Activated CD4-positive, alpha-beta T cell treated with anti-CD3 and anti-CD28 coated beads, Interleukin-2, amount 10 ng/mL, durations not matched to agents 24 days and 14 days (primary cell): ENCODE measurements around the gene SETDB1. TPM values are rescaled to one million over a fixed set of nuclear protein-coding genes. Genes with fewer than 3 reads are reported as not detected.
A peak's percentile ranks its signal among the peaks of the same experiment; 100 is the strongest.

Experiments used
- DNase-seq: peaks from one replicate; pipeline ENCODE4 v3.0.0; 2022
- H3K27ac Mint-ChIP-seq: one replicate; pipeline ENCODE4 v1.8.0; 2022; ENCODE audit warnings: mild to moderate bottlenecking, mixed read lengths
- H3K27me3 Mint-ChIP-seq: one replicate; pipeline ENCODE4 v1.8.0; 2022; ENCODE audit warnings: mixed read lengths
- H3K36me3 Mint-ChIP-seq: one replicate; pipeline ENCODE4 v1.8.0; 2022; ENCODE audit warnings: low read depth, mild to moderate bottlenecking, mixed read lengths
- H3K4me1 Mint-ChIP-seq: one replicate; pipeline ENCODE4 v1.8.0; 2021; ENCODE audit warnings: mixed read lengths
- H3K4me3 Mint-ChIP-seq: one replicate; pipeline ENCODE4 v1.8.0; 2022; ENCODE audit warnings: mild to moderate bottlenecking, moderate library complexity, mixed read lengths
- H3K9me3 Mint-ChIP-seq: one replicate; pipeline ENCODE4 v1.8.0; 2021; ENCODE audit warnings: mixed read lengths
- intact Hi-C: fragments of 100-400 bp; cut with micrococcal nuclease; formaldehyde crosslinking; loops from one replicate; pipeline ENCODE4 v1.15.1; 2023
- total RNA-seq: library from RNA; stranded (reverse); gene quantifications from 2 replicates; pipeline ENCODE4 v1.2.3, GENCODE V29; 2022

The SETDB1 gene
- total RNA-seq, 1 donor from 2014 or later: 62.3 TPM

DNA sequence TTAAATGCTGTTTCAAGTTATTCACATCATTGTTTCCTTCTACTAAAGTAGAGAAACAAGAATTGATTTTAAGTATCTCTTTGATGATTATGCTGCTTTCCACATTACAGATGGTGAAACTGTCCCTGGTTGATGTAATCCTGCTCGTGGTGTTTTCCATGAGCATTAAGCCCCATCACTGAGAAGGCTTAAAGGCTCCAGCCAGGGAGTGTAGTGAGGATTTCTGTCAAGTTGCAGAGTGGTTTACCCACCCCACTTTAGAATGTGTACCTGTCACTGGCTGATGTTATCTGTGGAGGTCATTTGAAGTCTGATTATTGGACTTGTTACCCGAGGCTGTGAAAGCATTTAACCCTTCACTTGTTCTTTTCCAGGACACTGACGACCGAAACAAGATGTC, 35.6 kb downstream of the SETDB1 start:
- no peak for DNase-seq
- no peak overlapping the region for H3K4me3 Mint-ChIP-seq
- intact Hi-C loops: no loop called here
- peaks cover 79% of the 10 kb centered on the region for H3K36me3 Mint-ChIP-seq
- no peak overlapping the region for H3K27ac Mint-ChIP-seq
- no peaks in the 10 kb centered on the region for H3K27me3 Mint-ChIP-seq
- no peaks in the 10 kb centered on the region for H3K9me3 Mint-ChIP-seq
- peaks cover 11% of the 10 kb centered on the region for H3K4me1 Mint-ChIP-seq

DNA sequence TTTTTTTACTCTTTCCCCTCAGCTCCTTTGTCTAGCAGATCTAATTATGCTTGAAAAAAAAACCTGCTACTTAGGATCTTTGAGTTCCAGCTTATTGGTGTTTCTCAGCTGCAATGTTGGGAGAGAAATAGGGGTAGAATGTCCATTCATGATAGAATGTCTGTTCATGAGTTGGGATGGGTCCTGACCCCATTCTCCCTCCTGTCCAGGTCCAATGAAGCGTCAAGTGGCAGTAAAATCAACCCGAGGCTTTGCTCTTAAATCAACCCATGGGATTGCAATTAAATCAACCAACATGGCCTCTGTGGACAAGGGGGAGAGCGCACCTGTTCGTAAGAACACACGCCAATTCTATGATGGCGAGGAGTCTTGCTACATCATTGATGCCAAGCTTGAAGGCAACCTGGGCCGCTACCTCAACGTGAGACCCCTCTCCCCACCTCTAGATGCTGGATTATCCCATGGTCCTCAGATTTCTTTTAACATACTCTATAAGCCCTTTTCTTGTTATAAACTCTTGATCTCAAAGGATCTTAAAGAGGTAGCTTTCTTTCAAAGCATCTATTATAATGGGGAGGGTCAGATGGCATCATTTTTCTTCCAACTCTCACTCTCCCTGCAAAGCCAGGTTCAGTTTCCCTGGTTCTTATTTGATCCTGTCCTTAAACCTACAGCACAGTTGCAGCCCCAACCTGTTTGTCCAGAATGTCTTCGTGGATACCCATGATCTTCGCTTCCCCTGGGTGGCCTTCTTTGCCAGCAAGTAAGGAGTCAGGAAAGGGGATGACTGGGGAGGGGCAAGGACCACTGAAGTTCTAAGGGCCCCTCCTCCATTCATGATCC, 37.4 kb downstream of the SETDB1 start:
- H3K4me1 Mint-ChIP-seq: peaks cover 7% of the 10 kb centered on the region
- peaks cover 81% of the 10 kb centered on the region for H3K36me3 Mint-ChIP-seq
- no peak for DNase-seq
- H3K4me3 Mint-ChIP-seq: no peak overlapping the region
- H3K27ac Mint-ChIP-seq: peak overlapping the region; percentile 73
- intact Hi-C loops: no loop called here
- H3K9me3 Mint-ChIP-seq: no peaks in the 10 kb centered on the region
- H3K27me3 Mint-ChIP-seq: no peaks in the 10 kb centered on the region

DNA sequence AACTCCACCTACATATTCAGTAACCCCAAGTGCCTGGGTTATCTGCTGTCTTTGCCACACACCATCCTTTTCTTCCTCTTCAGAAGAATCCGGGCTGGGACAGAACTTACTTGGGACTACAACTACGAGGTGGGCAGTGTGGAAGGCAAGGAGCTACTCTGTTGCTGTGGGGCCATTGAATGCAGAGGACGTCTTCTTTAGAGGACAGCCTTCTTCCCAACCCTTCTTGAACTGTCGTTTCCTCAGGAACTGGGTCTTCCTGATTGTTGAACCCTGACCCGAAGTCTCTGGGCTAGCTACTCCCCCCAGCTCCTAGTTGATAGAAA, 38.0 kb downstream of the SETDB1 start:
- Mint-ChIP-seq H3K27ac (peak overlapping the region; percentile 73), H3K27me3 (no peaks in the 10 kb centered on the region), H3K4me3 (no peak overlapping the region), H3K9me3 (no peaks in the 10 kb centered on the region), H3K4me1 (peaks cover 7% of the 10 kb centered on the region), H3K36me3 (peaks cover 84% of the 10 kb centered on the region)
- DNase-seq: no peak
- intact Hi-C loops: no loop called here

DNA sequence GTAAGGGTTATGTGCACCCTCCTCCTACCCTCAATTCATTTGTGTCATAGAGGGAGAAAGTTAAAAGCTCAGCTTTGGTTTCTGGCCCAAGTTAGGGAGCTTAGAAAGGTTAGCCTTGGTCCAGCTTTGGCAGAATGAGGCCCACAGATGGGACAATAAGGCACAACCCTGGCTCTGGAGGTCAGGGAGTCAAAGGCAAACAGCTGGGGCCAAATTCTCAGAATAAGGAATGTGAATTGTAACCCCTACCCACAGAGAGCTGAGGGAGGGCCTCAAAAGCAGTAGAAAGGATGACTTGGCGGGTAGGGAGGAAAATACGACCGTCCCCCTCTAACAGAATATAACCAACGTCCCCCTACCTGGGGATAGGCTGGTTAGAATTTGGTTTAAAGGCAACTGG, 39.4 kb downstream of the SETDB1 start:
- DNase-seq: no peak
- no peaks in the 10 kb centered on the region for H3K27me3 Mint-ChIP-seq
- intact Hi-C loops: no loop called here
- peaks cover 77% of the 10 kb centered on the region for H3K36me3 Mint-ChIP-seq
- no peak overlapping the region for H3K27ac Mint-ChIP-seq
- no peaks in the 10 kb centered on the region for H3K9me3 Mint-ChIP-seq
- H3K4me1 Mint-ChIP-seq: peaks cover 11% of the 10 kb centered on the region
- no peak overlapping the region for H3K4me3 Mint-ChIP-seq

DNA sequence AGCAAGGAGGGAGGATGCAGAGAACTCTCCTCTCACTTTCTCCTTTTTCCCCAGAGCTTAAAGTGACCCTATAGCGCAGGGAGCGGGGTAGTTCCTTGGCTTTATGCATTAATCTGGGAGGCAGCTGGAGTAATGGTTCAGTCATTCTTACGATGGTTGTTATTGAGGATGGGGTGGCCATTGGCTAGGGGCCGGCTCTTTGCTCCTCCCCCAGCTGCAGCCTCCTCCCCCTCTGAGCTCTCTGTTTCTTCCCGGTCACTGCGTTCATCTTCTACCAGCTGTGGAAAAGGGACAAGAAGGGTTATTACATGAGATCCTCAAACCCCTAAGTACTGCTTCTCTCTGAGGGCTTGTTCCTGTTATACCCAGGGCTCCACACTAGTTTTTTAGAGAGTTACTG, 39.8 kb downstream of the SETDB1 start:
- H3K27me3 Mint-ChIP-seq: no peaks in the 10 kb centered on the region

DNA sequence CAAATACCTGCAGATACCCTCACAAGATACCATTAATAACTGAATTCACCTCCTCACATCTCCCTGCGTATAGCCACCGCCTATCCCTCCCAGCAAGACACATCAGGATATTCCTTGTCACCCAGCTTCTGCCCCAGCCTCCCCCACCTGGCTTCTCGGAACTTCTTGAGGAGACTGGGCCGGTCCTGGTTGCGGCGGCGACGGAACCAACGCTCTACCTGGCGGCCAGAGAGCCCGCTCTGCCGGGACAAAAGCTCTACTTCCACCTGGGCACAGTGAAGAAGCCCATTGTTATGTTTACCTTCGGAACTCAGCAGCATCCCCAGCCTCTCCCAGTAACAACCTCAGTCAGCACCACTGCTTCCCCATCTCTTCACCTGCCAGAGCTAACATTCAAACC, 41.8 kb downstream of the SETDB1 start:
- Mint-ChIP-seq H3K36me3 (peaks cover 67% of the 10 kb centered on the region), H3K27ac (peak overlapping the region; percentile 34), H3K27me3 (no peaks in the 10 kb centered on the region), H3K9me3 (no peaks in the 10 kb centered on the region), H3K4me3 (no peak overlapping the region), H3K4me1 (peaks cover 25% of the 10 kb centered on the region)
- intact Hi-C loops: no loop called here
- no peak for DNase-seq

More for the DNA sequence above, 39.8 kb downstream of the SETDB1 start:
- no peak overlapping the region for H3K27ac Mint-ChIP-seq
- no peak overlapping the region for H3K4me3 Mint-ChIP-seq
- H3K9me3 Mint-ChIP-seq: no peaks in the 10 kb centered on the region
- H3K36me3 Mint-ChIP-seq: peaks cover 78% of the 10 kb centered on the region
- no peak for DNase-seq
- intact Hi-C loops: no loop called here
- peaks cover 15% of the 10 kb centered on the region for H3K4me1 Mint-ChIP-seq

DNA sequence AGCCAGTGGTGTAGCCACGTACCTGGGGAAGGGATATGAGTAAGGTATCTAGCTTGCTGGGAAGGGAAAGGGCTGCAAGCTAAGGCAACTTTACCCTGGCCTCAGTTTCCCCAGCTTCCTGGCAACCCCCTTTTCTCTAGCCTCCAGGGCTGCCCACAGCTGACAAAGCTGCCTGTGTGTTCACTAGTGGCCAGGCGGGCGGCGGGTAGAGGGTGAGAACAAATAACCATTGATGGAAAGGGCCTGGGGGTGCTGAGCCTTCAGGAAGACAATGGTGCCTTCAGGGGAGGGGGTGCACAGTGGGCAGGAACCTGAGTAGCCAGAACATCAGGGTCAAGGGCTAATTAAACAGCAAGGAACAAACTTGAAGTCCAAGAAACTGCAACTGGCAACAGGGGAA, 42.3 kb downstream of the SETDB1 start:
- DNase-seq: no peak
- peaks cover 62% of the 10 kb centered on the region for H3K36me3 Mint-ChIP-seq
- intact Hi-C loops: no loop called here
- H3K27me3 Mint-ChIP-seq: no peaks in the 10 kb centered on the region
- no peak overlapping the region for H3K27ac Mint-ChIP-seq
- H3K4me3 Mint-ChIP-seq: no peak overlapping the region
- H3K9me3 Mint-ChIP-seq: no peaks in the 10 kb centered on the region
- peaks cover 29% of the 10 kb centered on the region for H3K4me1 Mint-ChIP-seq

DNA sequence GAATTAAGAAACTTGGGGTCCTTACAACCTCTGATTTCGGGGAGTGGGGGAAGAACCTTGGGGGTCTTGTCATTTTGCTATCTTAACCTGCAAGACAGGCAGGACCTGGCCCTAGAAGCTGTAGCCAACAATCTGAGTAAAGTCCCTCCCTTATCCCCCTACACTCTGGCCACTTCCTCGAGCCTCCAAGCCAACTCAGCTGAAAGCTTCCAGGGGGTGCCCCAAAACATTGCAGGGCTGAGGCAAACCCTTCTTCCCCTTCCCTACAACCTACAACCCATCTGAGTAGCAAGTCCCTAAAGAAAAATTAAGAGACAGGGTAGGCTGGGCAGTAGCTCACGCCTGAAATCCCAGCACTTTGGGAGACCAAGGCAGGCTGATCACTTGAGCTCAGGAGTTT, 43.5 kb downstream of the SETDB1 start:
- Mint-ChIP-seq H3K4me3 (no peak overlapping the region), H3K36me3 (peaks cover 53% of the 10 kb centered on the region), H3K4me1 (peaks cover 29% of the 10 kb centered on the region), H3K27ac (no peak overlapping the region), H3K9me3 (no peaks in the 10 kb centered on the region), H3K27me3 (no peaks in the 10 kb centered on the region)
- no peak for DNase-seq
- intact Hi-C loops: loop anchor here (10.0 kb wide), 3 partner anchors 205 to 735 kb away; partner anchors contain the start of genes ANP32E, CTSS and TARS2

DNA sequence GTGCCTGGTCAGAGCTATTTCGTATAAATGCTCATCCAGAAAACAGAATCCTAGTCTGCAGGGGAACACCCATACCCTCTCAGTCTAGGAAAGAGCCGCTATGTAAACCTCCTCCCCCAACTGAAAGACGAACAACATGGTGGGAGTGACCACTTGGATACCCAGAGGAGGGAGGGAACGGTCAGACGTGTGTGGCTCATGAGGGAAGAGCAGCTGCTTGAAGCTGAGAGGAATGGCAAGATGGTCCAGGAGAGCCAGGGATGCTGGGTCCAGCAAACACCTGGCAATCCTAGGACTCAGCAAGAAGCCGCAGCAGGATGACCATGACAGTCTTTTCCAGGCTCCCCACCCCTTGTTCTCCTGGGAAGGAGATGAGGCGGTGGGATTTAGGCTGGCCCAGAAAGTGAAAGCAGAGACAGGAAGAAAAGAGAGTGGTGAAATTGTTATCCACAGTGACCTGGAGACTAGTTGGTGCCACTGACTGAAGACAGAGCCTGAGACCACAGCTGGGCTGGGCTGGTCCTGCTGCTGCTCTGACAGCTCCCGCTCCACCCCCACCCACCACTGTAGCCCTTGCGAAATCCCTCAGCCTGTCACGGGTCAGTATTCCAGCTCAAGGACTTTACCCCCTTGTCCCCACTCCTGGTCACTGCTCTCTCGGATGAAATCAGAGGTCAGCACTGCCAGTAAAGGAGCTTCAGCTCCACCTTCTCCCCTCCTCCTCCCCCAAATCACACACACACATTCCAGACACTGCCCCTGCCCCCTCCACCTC, 44.8 kb downstream of the SETDB1 start:
- H3K4me1 Mint-ChIP-seq: peaks cover 33% of the 10 kb centered on the region
- peak overlapping the region; percentile 44 for H3K4me3 Mint-ChIP-seq
- H3K27me3 Mint-ChIP-seq: no peaks in the 10 kb centered on the region
- intact Hi-C loops: loop anchor here (10.0 kb wide), 3 partner anchors 206 to 736 kb away; partner anchors contain the start of genes ANP32E, CTSS and TARS2
- peak overlapping the region; percentile 25 for H3K27ac Mint-ChIP-seq
- H3K9me3 Mint-ChIP-seq: no peaks in the 10 kb centered on the region
- DNase-seq: no peak
- H3K36me3 Mint-ChIP-seq: peaks cover 42% of the 10 kb centered on the region

DNA sequence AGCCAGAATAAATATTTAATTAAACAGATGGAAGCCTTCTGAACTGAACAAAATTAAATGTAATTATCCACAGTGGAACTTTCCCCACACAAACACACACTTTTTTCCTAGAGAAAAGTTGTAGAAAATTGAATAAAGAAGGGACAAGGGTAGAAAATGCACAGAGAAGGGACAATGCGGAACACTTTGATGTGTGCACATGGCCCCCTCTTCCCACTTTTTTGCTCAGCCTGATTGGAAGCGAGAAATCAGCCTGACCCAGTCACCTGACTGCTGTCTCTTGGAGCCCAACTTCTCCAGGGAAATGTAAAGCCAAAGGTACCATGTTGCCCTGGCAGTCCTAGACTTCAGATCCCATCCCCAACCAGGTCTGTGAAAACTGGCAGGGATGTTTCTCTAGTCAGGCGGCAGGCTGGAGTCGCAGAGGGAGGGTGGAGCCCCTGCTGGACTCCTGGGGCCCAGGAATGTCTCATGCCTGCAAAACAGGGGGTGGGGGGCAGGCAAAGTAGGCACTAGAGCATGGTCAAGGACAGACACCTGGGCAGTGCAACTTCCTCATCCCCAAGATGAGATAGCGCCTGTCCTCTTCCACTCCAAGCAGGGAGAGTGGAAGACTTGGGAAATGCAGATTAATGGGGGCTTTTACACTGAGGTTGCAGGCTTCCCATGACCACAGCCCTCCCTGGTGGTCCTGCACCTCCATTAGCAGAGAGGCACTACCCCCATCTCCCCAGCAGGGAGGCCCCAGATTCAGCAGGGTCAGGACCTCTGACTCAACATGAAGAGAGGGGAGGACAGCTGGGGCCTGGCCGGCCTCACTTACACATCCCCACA, 45.6 kb downstream of the SETDB1 start:
- no peak for DNase-seq
- Mint-ChIP-seq H3K27me3 (no peaks in the 10 kb centered on the region), H3K4me1 (peaks cover 37% of the 10 kb centered on the region), H3K4me3 (peak overlapping the region; percentile 94), H3K9me3 (no peaks in the 10 kb centered on the region), H3K36me3 (peaks cover 35% of the 10 kb centered on the region), H3K27ac (peak overlapping the region; percentile 52)
- intact Hi-C loops: loop anchor here (10.0 kb wide), 3 partner anchors 207 to 737 kb away; partner anchors contain the start of genes ANP32E, CTSS and TARS2

DNA sequence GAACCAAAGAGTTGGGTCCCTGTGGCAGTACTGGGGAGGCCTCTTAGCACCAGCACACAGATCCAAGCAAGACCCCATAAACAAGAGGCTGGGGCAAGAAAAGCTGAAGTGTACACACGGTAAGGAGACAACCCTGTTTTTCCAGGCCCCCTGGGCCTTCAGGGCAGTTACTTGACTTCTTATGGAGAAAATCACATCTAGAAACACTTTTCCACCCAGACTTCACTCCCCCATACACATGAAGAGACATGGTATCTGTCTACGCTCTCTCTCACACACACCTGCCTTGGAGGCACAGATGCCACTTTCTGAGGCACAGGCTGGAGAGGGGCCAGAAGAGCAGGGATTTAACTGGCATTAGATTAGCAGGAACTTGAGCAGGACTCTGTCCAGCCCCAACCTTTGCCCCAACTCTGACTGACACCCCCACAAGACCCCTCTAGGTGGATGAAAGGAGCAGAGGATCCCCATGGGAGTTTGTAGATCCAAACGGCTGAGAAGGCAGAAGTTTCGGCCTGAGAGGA, 46.3 kb downstream of the SETDB1 start:
- H3K27me3 Mint-ChIP-seq: no peaks in the 10 kb centered on the region
- peak overlapping the region; percentile 94 for H3K4me3 Mint-ChIP-seq
- intact Hi-C loops: loop anchor here (10.0 kb wide), 3 partner anchors 208 to 738 kb away; partner anchors contain the start of genes ANP32E, CTSS and TARS2

DNA sequence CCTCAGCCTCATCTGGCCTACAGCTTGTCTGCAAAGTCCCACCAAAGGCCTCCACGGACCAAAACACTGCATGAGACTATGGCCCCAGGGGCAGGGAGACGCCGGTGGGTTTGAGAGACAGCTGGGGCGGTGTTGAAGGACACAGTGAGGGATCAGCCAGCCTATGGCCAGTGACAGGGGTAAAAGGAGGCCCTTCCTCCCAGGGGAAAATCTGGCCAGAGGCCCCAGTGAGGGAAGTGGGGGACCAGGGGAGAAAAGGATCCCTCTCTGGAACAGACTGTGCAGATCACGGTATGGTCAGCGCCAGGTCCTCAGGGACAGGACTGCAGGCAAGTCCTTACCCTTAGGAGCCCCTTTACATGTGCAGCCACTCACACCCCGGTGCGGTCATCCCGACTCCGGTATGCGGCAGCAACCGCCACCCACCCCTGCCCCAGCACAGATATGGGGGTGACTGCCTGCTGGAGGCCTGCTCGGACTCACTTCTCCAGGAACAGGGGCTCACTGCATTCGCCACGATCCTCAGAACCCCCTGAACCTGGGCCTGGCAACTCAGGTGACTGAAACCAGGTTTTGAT, 47.2 kb downstream of the SETDB1 start:
- Mint-ChIP-seq H3K36me3 (peaks cover 22% of the 10 kb centered on the region), H3K27me3 (no peaks in the 10 kb centered on the region), H3K9me3 (no peaks in the 10 kb centered on the region), H3K4me1 (peaks cover 46% of the 10 kb centered on the region), H3K4me3 (peak overlapping the region; percentile 94), H3K27ac (peak overlapping the region; percentile 86)
- intact Hi-C loops: loop anchor here (10.0 kb wide), 3 partner anchors 209 to 739 kb away; partner anchors contain the start of genes ANP32E, CTSS and TARS2
- no peak for DNase-seq

More for the DNA sequence above, 46.3 kb downstream of the SETDB1 start:
- Mint-ChIP-seq H3K4me1 (peaks cover 44% of the 10 kb centered on the region), H3K36me3 (peaks cover 30% of the 10 kb centered on the region), H3K27ac (peak overlapping the region; percentile 52), H3K9me3 (no peaks in the 10 kb centered on the region)
- no peak for DNase-seq
